Adipose tissue (tissue), 3 donors: ENCODE measurements around the gene PTPRN2. TPM values are rescaled to one million over a fixed set of nuclear protein-coding genes. Genes with fewer than 3 reads are reported as not detected.

Source experiments
- H3K27ac ChIP-seq: one replicate; pipeline ENCODE4 v1.5.1; 2013; ENCODE audit warnings: low read depth, low read length
- WGBS, 3 donors: extraction: QIAGEN DNeasy Blood & Tissue Kit; methylation state at CpG; one replicate each; pipeline ENCODE4 v1.1.7; 2013; 5-methylcytosine and 5-hydroxymethylcytosine counted together
- polyA plus RNA-seq, 3 donors: library from polyadenylated mRNA; stranded (reverse); fragments of 200-250 nt; gene quantifications; one replicate each; pipeline ENCODE4 v1.2.3, GENCODE V29; 2013
- donor health status: healthy with polysubstance abuse.
- donor health status: Bipolar disorder and iron deficiency.
- donor health status: healthy.

The PTPRN2 gene
- polyA plus RNA-seq, 3 donors: 3.7 to 8.0 (median 7.3) TPM

- no peak overlapping the region for H3K27ac ChIP-seq
- 70 to 88% (median 76%) methylated on average over 16 of the region's 16 CpGs for WGBS, 3 donors
Measured at GRCh38 chr7:158017111-158018097, 570.2 kb downstream of the PTPRN2 start.

- whole genome bisulfite sequencing, 3 donors: 22 to 48% (median 35%) methylated on average over 31 of the region's 31 CpGs
Measured at GRCh38 chr7:158016180-158017097, 571.2 kb downstream of the PTPRN2 start.

GRCh38 chr7:158015403-158016179 is 572.0 kb downstream of the PTPRN2 start:
- H3K27ac ChIP-seq: no peak overlapping the region
- WGBS, 3 donors: 26 to 41% (median 27%) methylated on average over 21 of the region's 21 CpGs

More at GRCh38 chr7:158016180-158017097, 571.2 kb downstream of the PTPRN2 start:
- no peak overlapping the region for H3K27ac ChIP-seq

GRCh38 chr7:158014976-158015375 is 572.6 kb downstream of the PTPRN2 start:
- WGBS, 3 donors: 39 to 59% (median 57%) methylated on average over 3 of the region's 3 CpGs

GRCh38 chr7:158013085-158013668 is 574.4 kb downstream of the PTPRN2 start:
- H3K27ac ChIP-seq: no peak overlapping the region

More at GRCh38 chr7:158014976-158015375, 572.6 kb downstream of the PTPRN2 start:
- H3K27ac ChIP-seq: no peak overlapping the region

GRCh38 chr7:158011941-158012340 is 575.7 kb downstream of the PTPRN2 start:
- H3K27ac ChIP-seq: no peak overlapping the region
- WGBS, 3 donors: 61 to 81% (median 65%) methylated on average over 11 of the region's 11 CpGs

GRCh38 chr7:158010961-158011693 is 576.5 kb downstream of the PTPRN2 start:
- WGBS, 3 donors: 54 to 70% (median 54%) methylated on average over 11 of the region's 11 CpGs
- no peak overlapping the region for H3K27ac ChIP-seq

GRCh38 chr7:158009886-158010285 is 577.7 kb downstream of the PTPRN2 start:
- WGBS, 3 donors: 65 to 70% (median 69%) methylated on average over 9 of the region's 9 CpGs

GRCh38 chr7:158008267-158008666 is 579.4 kb downstream of the PTPRN2 start:
- 78 to 89% (median 78%) methylated on average over 12 of the region's 12 CpGs for WGBS, 3 donors
- H3K27ac ChIP-seq: no peak overlapping the region

More at GRCh38 chr7:158009886-158010285, 577.7 kb downstream of the PTPRN2 start:
- no peak overlapping the region for H3K27ac ChIP-seq

GRCh38 chr7:158007697-158008257 is 579.8 kb downstream of the PTPRN2 start:
- H3K27ac ChIP-seq: no peak overlapping the region
- WGBS, 3 donors: 70 to 82% (median 78%) methylated on average over 5 of the region's 5 CpGs

- WGBS, 3 donors: 89 to 90% (median 89%) methylated on average over 29 of the region's 29 CpGs
- H3K27ac ChIP-seq: no peak overlapping the region
Measured at GRCh38 chr7:158006841-158007696, 580.6 kb downstream of the PTPRN2 start.

- H3K27ac ChIP-seq: no peak overlapping the region
Measured at GRCh38 chr7:158005531-158005930, 582.1 kb downstream of the PTPRN2 start.

GRCh38 chr7:158004123-158004490 is 583.5 kb downstream of the PTPRN2 start:
- WGBS, 3 donors: 26 to 60% (median 30%) methylated on average over 2 of the region's 2 CpGs
- no peak overlapping the region for H3K27ac ChIP-seq

More at GRCh38 chr7:158005531-158005930, 582.1 kb downstream of the PTPRN2 start:
- WGBS, 3 donors: 57 to 76% (median 60%) methylated on average over 12 of the region's 12 CpGs

GRCh38 chr7:158003441-158004122 is 584.0 kb downstream of the PTPRN2 start:
- WGBS, 3 donors: 81 to 89% (median 82%) methylated on average over 23 of the region's 23 CpGs
- no peak overlapping the region for H3K27ac ChIP-seq

GRCh38 chr7:158002486-158003080 is 585.0 kb downstream of the PTPRN2 start:
- WGBS, 3 donors: 90 to 96% (median 91%) methylated on average over 17 of the region's 17 CpGs
- no peak overlapping the region for H3K27ac ChIP-seq
